Activated CD8-positive, alpha-beta T cell treated with anti-CD3 and anti-CD28 coated beads, Interleukin-2, amount 10 ng/mL, durations not matched to agents 7 days and 5 days (primary cell): ENCODE measurements around the gene ADAP2. TPM values are rescaled to one million over a fixed set of nuclear protein-coding genes. Genes with fewer than 3 reads are reported as not detected.

Source experiments
- ATAC-seq: fragments of 150-1000 bp; cut with Tn5 transposase; one replicate; pipeline ENCODE4 v1.10.0; 2021; ENCODE audit warnings: moderate library complexity
- CTCF ChIA-PET: fragments of 350-600 bp; sonication (Branson Sonifier 250); formaldehyde crosslinking; loops from one replicate; lab custom pipeline; 2021; ENCODE audit warnings: antibody characterized with exemption; lab: Charles Lee
- POLR2A ChIA-PET: fragments of 350-600 bp; sonication (Branson Sonifier 250); formaldehyde crosslinking; loops from one replicate; lab custom pipeline; 2021; ENCODE audit warnings: antibody characterized with exemption; lab: Charles Lee
- DNase-seq: peaks from one replicate; pipeline ENCODE4 v3.0.0-alpha.2; 2020
- H3K27ac Mint-ChIP-seq: one replicate; pipeline ENCODE4 v1.8.0; 2021; ENCODE audit warnings: mild to moderate bottlenecking, mixed read lengths
- H3K27me3 Mint-ChIP-seq: one replicate; pipeline ENCODE4 v1.8.0; 2021; ENCODE audit warnings: low read depth, mixed read lengths
- H3K36me3 Mint-ChIP-seq: one replicate; pipeline ENCODE4 v1.8.0; 2021; ENCODE audit warnings: low read depth, mixed read lengths
- H3K4me1 Mint-ChIP-seq: one replicate; pipeline ENCODE4 v1.8.0; 2021; ENCODE audit warnings: low read depth, mixed read lengths
- H3K4me3 Mint-ChIP-seq: one replicate; pipeline ENCODE4 v1.8.0; 2021; ENCODE audit warnings: mild to moderate bottlenecking, mixed read lengths
- H3K9me3 Mint-ChIP-seq: one replicate; pipeline ENCODE4 v1.8.0; 2022; ENCODE audit warnings: mixed read lengths; ENCODE audit not compliant: insufficient read depth
- total RNA-seq, 2 experiments: library from RNA; stranded (reverse); gene quantifications; one replicate each; pipeline ENCODE4 v1.2.3, GENCODE V29; 2021

ADAP2 gene
- total RNA-seq, 2 experiments from 2014 or later = 0.39 to 1.1 TPM

DNA sequence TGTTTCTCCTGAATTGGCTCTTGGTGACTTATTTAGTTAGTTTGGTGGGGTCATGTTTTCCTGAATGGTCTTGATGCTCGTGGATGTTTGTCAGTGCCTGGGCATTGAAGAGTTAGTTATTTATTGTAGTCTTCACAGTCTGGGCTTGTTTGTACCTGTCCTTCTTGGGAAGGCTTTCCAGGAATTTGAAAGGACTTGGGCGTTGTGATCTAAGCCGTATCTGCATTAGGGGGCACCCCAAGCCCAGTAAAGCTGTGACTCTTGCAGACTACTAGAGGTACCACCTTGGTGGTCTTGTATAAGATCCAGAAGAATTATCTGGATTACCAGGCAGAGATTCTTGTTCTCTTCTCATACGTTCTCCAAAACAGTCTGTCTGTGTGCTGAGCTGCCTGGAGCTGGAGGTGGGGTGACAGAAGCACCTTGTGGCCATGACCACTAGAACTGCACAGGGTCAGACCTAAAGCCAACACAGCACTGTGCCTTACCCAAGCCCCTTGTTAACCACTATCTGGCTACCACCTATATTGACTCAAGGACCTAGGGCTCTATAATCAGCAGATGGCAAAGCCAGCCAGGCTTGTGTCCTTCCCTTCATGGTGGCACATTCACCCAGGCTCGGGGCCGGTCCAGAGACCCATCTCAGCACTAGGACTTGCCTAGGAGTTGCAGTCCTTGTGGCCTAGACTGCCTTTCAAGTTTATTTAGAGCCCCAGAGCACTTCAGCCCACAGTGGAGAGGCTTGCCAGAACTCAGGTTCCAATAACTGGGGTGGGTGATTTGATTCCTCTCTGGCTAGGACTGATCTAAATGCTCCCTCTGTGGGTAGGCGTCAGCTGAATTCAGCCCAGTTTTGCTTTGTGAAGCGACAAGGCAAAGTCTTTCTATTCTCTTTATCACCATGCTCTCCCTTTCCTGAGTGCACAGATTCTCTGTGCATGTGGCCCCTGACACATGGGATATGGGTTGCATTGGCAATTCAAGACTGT lies 60.1 kb downstream of the ADAP2 start:
- ATAC-seq = peak; percentile 30
- Mint-ChIP-seq H3K27ac (no peak overlapping the region), H3K9me3 (no peaks in the 10 kb centered on the region), H3K27me3 (no peaks in the 10 kb centered on the region), H3K4me3 (no peak overlapping the region), H3K4me1 (no peaks in the 10 kb centered on the region), H3K36me3 (peaks cover 1% of the 10 kb centered on the region)
- ChIA-PET POLR2A (no interaction called here), CTCF (no interaction called here)
- no peak for DNase-seq

DNA sequence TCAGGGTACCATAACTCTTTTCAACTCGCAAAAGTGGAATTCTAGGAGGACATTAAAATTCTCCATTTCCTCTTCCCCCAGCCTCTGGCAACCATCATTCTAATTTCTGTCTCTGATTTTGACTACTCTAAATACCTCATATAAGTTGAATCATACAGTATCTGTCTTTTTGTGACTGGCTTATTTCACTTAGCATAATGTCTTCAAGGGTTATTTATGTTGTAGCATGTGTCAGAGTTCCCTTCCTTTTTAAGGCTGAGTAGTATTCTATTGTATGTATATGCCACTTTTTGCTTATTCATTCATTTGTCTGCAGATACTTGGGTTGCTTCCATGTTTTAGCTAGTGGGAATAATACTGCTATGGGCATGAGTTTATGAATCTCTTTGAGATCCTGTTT lies 61.1 kb downstream of the ADAP2 start:
- no peak overlapping the region for H3K4me3 Mint-ChIP-seq
- CTCF ChIA-PET = no interaction called here

DNA sequence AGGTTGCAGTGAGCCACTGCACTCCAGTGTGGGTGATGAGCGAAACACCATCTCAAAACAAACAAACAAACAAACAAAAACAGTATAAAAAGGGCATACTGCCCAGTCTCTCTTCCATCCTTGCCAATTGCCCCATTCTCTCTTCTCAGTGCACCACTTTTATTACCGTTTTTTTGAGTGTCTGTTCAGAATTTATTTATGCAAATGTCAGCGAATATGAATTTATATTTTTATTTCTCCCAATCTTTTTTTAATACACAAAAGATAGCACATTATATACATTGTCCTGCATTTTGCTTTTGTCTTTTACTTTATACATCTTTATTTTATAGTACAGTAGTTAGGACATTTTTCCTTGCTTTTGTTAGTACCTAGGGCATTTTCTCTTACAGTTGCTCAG lies 68.7 kb downstream of the ADAP2 start:
- Mint-ChIP-seq H3K27me3 (no peaks in the 10 kb centered on the region), H3K27ac (no peak overlapping the region), H3K4me3 (no peak overlapping the region), H3K4me1 (no peaks in the 10 kb centered on the region), H3K9me3 (no peaks in the 10 kb centered on the region), H3K36me3 (no peaks in the 10 kb centered on the region)
- ChIA-PET CTCF (no interaction called here), POLR2A (no interaction called here)
- ATAC-seq (no peak), DNase-seq (no peak)

More for the DNA sequence above, 61.1 kb downstream of the ADAP2 start:
- Mint-ChIP-seq H3K27ac (no peak overlapping the region), H3K9me3 (no peaks in the 10 kb centered on the region), H3K27me3 (no peaks in the 10 kb centered on the region), H3K36me3 (peaks cover 1% of the 10 kb centered on the region), H3K4me1 (no peaks in the 10 kb centered on the region)
- POLR2A ChIA-PET = no interaction called here
- DNase-seq = no peak
- ATAC-seq = no peak

DNA sequence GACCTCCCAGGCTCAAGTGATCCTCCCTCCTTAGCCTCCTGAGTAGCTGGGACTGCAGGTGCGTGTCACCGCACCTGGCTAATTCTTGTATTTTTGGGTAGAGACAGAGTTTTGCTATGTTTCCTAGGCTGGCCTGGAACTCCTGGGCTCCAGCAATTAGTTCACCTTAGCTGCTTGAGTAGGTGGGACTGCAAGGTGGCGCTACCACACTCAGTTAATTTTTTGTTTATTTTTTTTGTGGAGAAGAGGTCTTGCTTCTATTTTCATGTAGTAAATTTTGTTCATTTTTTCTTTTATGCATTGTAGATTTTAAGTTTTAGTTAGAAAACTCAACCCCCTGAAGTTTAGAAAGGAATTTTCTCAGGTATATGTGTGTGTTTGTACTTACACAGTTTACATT lies 70.8 kb downstream of the ADAP2 start:
- Mint-ChIP-seq H3K4me3 (no peak overlapping the region), H3K27ac (no peak overlapping the region), H3K4me1 (no peaks in the 10 kb centered on the region), H3K27me3 (no peaks in the 10 kb centered on the region), H3K36me3 (peaks cover 7% of the 10 kb centered on the region), H3K9me3 (no peaks in the 10 kb centered on the region)
- ChIA-PET POLR2A (no interaction called here), CTCF (no interaction called here)
- DNase-seq (no peak), ATAC-seq (no peak)

DNA sequence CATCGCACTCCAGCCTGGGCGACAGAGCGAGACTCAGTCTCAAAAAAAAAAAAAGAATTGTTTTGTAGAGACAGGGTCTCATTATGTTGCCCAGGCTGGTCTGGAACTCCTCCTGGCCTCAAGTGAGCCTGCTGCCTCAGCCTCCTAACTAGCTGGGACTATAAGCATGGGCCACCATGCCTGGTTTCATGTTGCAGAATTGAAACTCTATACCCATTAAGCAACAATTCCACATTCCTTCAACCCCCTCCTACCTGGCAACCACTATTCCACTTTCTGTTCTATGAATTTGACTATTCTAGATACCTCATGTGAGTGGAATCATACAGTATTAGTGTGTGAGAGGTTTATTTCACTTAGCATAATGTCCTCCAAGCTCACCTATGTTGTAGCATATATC lies 73.6 kb downstream of the ADAP2 start:
- Mint-ChIP-seq H3K36me3 (peaks cover 13% of the 10 kb centered on the region), H3K27me3 (no peaks in the 10 kb centered on the region), H3K4me1 (no peaks in the 10 kb centered on the region), H3K27ac (no peak overlapping the region), H3K4me3 (no peak overlapping the region), H3K9me3 (no peaks in the 10 kb centered on the region)
- ChIA-PET POLR2A (no interaction called here), CTCF (no interaction called here)
- DNase-seq (no peak), ATAC-seq (no peak)

DNA sequence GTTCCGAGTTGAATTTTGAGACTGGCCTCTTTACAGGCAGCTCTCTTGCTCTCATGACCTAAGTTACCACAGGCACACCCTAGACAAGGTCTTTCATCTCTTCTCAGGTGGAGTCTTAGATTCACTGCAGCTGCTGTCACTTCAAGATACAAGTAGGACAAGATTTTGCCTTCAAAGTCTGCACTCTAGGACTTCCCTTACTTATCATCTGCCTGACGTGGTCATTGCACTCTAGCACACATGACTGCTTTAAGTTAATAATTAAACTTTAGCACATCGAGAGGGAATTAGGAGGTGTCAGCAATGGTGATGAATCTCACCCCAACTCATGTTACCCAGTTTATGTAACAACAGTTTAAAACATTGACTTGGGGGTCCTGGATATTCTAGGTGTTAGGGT lies 74.7 kb downstream of the ADAP2 start:
- Mint-ChIP-seq H3K4me1 (no peaks in the 10 kb centered on the region), H3K27ac (no peak overlapping the region), H3K9me3 (no peaks in the 10 kb centered on the region), H3K36me3 (peaks cover 13% of the 10 kb centered on the region), H3K27me3 (no peaks in the 10 kb centered on the region), H3K4me3 (no peak overlapping the region)
- ATAC-seq = no peak
- no peak for DNase-seq
- CTCF ChIA-PET = no interaction called here
- POLR2A ChIA-PET = no interaction called here

DNA sequence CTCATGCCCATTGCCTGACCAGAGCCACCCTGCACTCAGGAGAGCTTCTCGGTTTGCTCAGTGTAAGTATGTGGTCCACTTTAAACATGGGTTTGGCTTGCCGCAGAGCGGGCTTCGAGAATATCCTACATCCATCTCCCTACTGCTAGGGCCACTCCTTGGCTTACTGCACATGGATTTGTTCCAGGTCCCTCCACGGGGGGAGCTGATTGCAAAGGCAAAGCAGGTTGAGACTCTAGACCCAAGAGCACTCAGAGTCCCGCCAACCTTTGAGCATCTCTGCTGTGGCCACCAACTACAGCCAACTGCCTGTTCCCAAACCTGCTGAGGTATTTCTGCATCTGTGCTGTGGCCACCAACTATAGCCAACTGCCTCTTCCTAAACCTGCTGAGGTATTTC lies 75.5 kb downstream of the ADAP2 start:
- Mint-ChIP-seq H3K27ac (no peak overlapping the region), H3K27me3 (no peaks in the 10 kb centered on the region), H3K36me3 (peaks cover 13% of the 10 kb centered on the region), H3K4me1 (no peaks in the 10 kb centered on the region), H3K4me3 (no peak overlapping the region), H3K9me3 (no peaks in the 10 kb centered on the region)
- ATAC-seq = no peak
- CTCF ChIA-PET = no interaction called here
- POLR2A ChIA-PET = no interaction called here
- DNase-seq = no peak

DNA sequence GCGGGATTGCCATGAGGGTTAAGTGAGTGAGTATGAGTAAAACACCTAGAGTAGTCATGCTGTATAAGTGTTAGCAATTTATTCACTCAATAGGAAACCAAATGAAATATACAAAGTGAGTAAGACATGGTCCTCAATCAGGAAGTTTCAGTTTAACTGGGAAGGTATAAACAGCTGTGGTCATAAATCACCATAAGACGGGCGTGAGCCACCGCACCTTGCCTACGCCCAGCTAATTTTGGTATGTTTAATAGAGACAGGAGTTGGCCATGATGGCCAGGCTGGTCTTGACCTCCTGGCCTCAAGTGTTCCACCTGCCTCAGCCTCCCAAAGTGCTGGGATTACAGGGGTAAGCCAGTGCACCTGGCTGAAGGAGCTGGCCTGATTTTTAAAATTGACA lies 76.1 kb downstream of the ADAP2 start:
- H3K9me3 Mint-ChIP-seq = no peaks in the 10 kb centered on the region
- DNase-seq (no peak), ATAC-seq (no peak)
- POLR2A ChIA-PET = no interaction called here
- no peaks in the 10 kb centered on the region for H3K4me1 Mint-ChIP-seq
- CTCF ChIA-PET = no interaction called here
- peaks cover 13% of the 10 kb centered on the region for H3K36me3 Mint-ChIP-seq
- no peaks in the 10 kb centered on the region for H3K27me3 Mint-ChIP-seq
- H3K27ac Mint-ChIP-seq = no peak overlapping the region
- H3K4me3 Mint-ChIP-seq = no peak overlapping the region

DNA sequence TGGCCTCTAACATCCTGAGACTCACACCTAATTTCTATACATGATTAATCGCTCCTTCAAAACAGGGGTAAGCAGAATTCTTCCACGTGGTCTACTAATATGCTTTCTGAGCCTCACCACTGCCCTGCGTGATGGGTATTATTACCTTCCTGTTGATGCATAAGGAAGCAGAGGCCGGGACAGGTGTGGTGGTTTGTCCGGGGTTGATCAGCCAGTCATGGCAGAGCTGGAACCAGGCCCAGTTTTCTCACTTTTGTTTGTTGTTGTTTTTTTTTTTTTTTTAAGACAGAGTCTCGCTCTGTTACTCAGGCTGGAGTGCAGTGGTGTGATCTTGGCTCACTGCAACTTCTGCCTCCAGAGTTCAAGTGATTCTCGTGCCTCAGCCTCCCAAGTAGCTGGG lies 80.3 kb downstream of the ADAP2 start:
- H3K27ac Mint-ChIP-seq = no peak overlapping the region
- H3K27me3 Mint-ChIP-seq = no peaks in the 10 kb centered on the region
- H3K4me3 Mint-ChIP-seq = no peak overlapping the region
- DNase-seq (no peak), ATAC-seq (no peak)
- POLR2A ChIA-PET = no interaction called here
- peaks cover 11% of the 10 kb centered on the region for H3K36me3 Mint-ChIP-seq
- H3K9me3 Mint-ChIP-seq = no peaks in the 10 kb centered on the region
- CTCF ChIA-PET = no interaction called here
- no peaks in the 10 kb centered on the region for H3K4me1 Mint-ChIP-seq

DNA sequence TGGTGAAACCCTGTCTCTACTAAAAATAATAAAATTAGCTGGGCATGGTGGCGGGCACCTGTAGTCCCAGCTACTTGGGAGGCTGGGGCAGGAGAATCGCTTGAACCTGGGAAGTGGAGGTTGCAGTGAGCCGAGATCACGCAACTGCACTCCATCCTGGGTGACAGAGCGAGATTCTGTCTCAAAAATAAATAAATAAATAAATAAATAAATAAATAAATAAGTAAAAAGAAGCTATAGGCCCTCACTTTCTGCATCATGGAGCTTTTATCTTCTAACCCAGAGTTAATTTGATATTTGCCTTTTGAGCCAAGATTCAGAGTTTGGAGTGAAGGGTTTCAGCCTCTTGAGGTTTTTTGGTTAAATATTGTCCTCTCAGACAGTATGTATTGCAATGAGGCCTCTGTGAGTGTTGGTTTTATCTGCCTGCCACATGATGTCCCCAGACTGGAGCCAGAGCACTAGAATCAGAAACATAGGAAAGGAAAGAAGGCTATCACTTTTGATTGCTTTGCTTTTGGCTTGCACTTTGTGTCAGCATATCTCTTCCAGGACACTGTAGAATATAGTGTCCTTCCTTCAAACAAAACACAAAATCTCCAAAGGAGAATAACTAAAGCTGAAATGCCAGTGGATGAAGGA lies 81.6 kb downstream of the ADAP2 start:
- Mint-ChIP-seq H3K27me3 (peaks cover 6% of the 10 kb centered on the region), H3K9me3 (no peaks in the 10 kb centered on the region), H3K4me1 (peaks cover 6% of the 10 kb centered on the region), H3K4me3 (no peak overlapping the region), H3K27ac (no peak overlapping the region), H3K36me3 (peaks cover 3% of the 10 kb centered on the region)
- no peak for DNase-seq
- ATAC-seq = no peak
- POLR2A ChIA-PET = interaction anchor here (0.8 kb wide), 1 partner anchor 12 kb away, joined by 4 read pairs; no protein-coding TSS in a partner anchor
- CTCF ChIA-PET = no interaction called here

DNA sequence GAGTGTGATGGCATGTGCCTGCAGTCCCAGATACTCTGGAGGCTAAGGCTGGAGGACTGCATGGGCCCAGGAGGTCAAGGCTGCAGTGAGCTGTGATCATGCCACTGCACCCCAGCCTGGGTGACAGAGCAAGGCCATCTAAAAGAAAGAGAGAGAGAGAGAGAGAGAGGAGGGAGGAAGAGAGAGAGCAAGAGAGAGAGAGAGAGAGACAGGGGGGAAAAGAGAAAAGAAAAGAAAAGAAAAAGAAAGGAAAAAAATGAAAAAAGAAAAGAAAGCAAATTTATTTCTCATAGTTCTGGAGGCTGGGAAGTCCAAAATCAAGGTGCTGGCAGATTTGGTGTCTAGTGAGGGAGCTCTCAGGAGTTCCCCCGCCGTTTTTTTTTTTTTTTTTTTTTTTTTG lies 82.4 kb downstream of the ADAP2 start:
- ATAC-seq (no peak), DNase-seq (no peak)
- H3K9me3 Mint-ChIP-seq = no peaks in the 10 kb centered on the region
- peaks cover 12% of the 10 kb centered on the region for H3K4me1 Mint-ChIP-seq
- POLR2A ChIA-PET = interaction anchor here (0.8 kb wide), 1 partner anchor 13 kb away, joined by 4 read pairs; no protein-coding TSS in a partner anchor
- CTCF ChIA-PET = no interaction called here
- no peaks in the 10 kb centered on the region for H3K36me3 Mint-ChIP-seq
- H3K27ac Mint-ChIP-seq = no peak overlapping the region
- H3K27me3 Mint-ChIP-seq = peaks cover 8% of the 10 kb centered on the region
- H3K4me3 Mint-ChIP-seq = no peak overlapping the region
